Progenitor cell of endocrine pancreas (in vitro differentiated cells): ENCODE results near the gene CDC27. TPM values are rescaled to one million over a fixed set of nuclear protein-coding genes. Genes with fewer than 3 reads are reported as not detected.

Experiments
- DNase-seq: peaks from one replicate; pipeline ENCODE4 v3.0.0; 2021; ENCODE audit warnings: low spot score; ENCODE audit not compliant: unreplicated experiment
- H3K27ac Mint-ChIP-seq: 2 replicates; pipeline ENCODE4 v1.8.0; 2021; ENCODE audit warnings: mild to moderate bottlenecking, moderate library complexity, mixed read lengths
- H3K27me3 Mint-ChIP-seq: 2 replicates; pipeline ENCODE4 v1.8.0; 2021; ENCODE audit warnings: mixed read lengths
- H3K36me3 Mint-ChIP-seq: 2 replicates; pipeline ENCODE4 v1.8.0; 2022; ENCODE audit warnings: mixed read lengths; ENCODE audit not compliant: insufficient read depth
- H3K4me1 Mint-ChIP-seq: 2 replicates; pipeline ENCODE4 v1.8.0; 2021; ENCODE audit warnings: low read depth, mixed read lengths
- H3K4me3 Mint-ChIP-seq: 2 replicates; pipeline ENCODE4 v1.8.0; 2021; ENCODE audit warnings: low read depth, mild to moderate bottlenecking, moderate library complexity, mixed read lengths
- H3K9me3 Mint-ChIP-seq: 2 replicates; pipeline ENCODE4 v1.8.0; 2021; ENCODE audit warnings: low read depth, mixed read lengths
- CTCF ChIP-seq: fragments of 200-600 bp; sonication (generic); IDR thresholded peaks from one replicate; pipeline ENCODE4 v1.5.0; 2021; ENCODE audit warnings: antibody characterized with exemption, mild to moderate bottlenecking; ENCODE audit not compliant: unreplicated experiment
- total RNA-seq: library from RNA; stranded (reverse); gene quantifications from 2 replicates; pipeline ENCODE4 v1.2.1, GENCODE V29; 2021

The CDC27 gene
- total RNA-seq, 1 donor from 2014 or later = 87.4 TPM

GRCh38 chr17:47205419-47205963, 16.4 kb upstream of the CDC27 start:
- Mint-ChIP-seq H3K9me3 (no peaks in the 10 kb centered on the region), H3K36me3 (no peaks in the 10 kb centered on the region), H3K27ac (no peak overlapping the region), H3K4me3 (no peak overlapping the region), H3K4me1 (peaks cover 7% of the 10 kb centered on the region), H3K27me3 (peaks cover 8% of the 10 kb centered on the region)
- DNase-seq = no peak
- TF ChIP-seq CTCF = no peak

DNA sequence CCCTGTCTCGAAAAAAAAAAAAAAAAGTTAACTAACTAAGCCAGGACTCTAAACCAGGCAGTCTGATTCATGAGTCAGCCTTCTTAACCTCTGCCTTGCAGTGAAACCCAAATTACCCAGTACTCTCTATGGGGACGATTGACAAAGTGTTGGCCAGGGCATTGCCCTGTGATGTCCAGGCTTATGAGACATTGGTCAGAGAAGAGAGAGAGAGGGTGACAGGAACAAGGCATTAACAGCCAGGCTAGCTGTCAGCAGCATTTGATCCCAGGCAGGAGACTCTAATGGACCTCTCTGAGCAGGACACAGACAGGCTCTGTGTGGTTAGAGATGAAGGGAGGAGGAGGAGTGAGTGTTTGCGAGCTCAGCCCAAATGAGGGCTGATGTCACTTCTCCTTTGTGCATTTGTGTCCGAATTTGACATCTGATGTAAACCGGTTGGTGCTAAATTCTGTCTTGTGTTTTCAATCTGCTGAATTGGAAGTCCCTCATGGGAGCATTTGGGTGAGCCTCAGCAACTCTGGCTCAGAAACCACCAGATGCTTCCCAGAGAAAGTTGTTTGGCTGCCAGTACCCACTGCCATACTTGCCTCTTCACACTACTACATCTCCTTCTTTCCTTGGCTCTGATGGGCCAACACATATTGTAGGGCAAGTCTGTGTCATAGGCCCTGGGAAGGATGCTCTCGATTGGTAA, 15.8 kb upstream of the CDC27 start:
- TF ChIP-seq CTCF = no peak
- no peak for DNase-seq
- Mint-ChIP-seq H3K36me3 (no peaks in the 10 kb centered on the region), H3K9me3 (no peaks in the 10 kb centered on the region), H3K27ac (no peak overlapping the region), H3K27me3 (peaks cover 8% of the 10 kb centered on the region), H3K4me1 (peaks cover 7% of the 10 kb centered on the region), H3K4me3 (no peak overlapping the region)

DNA sequence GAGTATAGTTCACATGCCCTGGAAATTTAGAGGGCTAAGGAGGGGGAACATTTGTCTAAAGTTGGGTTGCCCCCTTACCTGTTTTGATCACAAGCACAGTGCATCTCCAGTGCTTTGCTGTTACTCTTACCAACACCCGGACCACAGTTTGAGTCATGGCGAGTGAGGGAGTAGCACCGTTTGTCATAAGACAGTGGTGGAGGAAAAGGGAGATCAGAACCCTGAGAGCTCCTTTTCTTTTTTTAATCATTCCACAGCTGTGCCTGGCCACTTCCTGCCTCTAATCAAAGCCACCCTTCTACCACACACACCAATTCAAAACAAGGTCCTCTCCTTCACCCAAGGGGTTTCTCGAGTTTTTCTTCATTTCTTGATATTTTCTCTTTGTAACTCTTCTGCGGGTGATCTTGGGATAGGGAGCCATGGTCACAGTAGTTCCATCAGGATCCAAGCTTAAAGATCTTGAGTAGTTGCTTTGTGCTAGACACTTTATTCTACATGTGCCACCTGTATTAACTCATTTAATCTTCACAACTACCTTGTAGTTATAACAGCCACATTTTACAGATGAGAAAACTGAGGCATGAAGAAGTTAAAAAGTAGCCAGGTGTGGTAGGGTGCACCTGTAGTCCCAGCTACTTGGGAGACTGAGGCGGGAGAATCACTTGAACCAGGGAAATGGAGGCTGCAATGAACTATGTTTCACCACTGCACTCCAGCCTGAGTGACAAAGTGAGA, 15.1 kb upstream of the CDC27 start:
- no peaks in the 10 kb centered on the region for H3K36me3 Mint-ChIP-seq
- H3K4me3 Mint-ChIP-seq = no peak overlapping the region
- no peak for TF ChIP-seq CTCF
- H3K9me3 Mint-ChIP-seq = no peaks in the 10 kb centered on the region
- H3K27me3 Mint-ChIP-seq = peaks cover 8% of the 10 kb centered on the region
- H3K27ac Mint-ChIP-seq = no peak overlapping the region
- DNase-seq = no peak
- peaks cover 7% of the 10 kb centered on the region for H3K4me1 Mint-ChIP-seq

- peaks cover 3% of the 10 kb centered on the region for H3K27me3 Mint-ChIP-seq
- no peak for DNase-seq
- H3K36me3 Mint-ChIP-seq = no peaks in the 10 kb centered on the region
- TF ChIP-seq CTCF = no peak
- no peak overlapping the region for H3K4me3 Mint-ChIP-seq
- no peak overlapping the region for H3K27ac Mint-ChIP-seq
- H3K9me3 Mint-ChIP-seq = no peaks in the 10 kb centered on the region
- peaks cover 12% of the 10 kb centered on the region for H3K4me1 Mint-ChIP-seq
Measured at GRCh38 chr17:47201166-47201565, 12.1 kb upstream of the CDC27 start.

DNA sequence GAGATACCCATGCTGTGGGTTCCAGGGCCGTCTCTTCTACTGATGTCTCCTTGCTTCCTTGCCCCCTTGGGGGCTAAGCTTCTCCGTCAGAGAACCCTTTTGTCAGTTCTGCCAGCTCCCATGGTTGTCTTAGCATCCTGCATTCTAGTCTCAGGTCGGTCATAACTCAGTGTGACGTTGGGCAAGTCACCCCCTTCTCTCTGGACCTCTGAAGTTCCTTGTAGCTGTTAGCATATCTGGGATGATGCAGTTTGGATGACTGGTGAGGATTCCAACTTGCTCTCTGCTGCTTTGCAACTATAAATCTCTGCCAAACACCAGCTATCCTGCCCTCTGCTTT, 11.2 kb upstream of the CDC27 start:
- Mint-ChIP-seq H3K4me3 (no peak overlapping the region), H3K36me3 (no peaks in the 10 kb centered on the region), H3K27me3 (peaks cover 3% of the 10 kb centered on the region), H3K4me1 (peaks cover 9% of the 10 kb centered on the region), H3K27ac (no peak overlapping the region), H3K9me3 (no peaks in the 10 kb centered on the region)
- TF ChIP-seq CTCF = no peak
- no peak for DNase-seq
